Activated T-cell treated with anti-CD3 and anti-CD28 coated beads, Interleukin-2, amount 50 U/mL, for 48 hours (primary cell): Measurements from ENCODE around the gene GRK1.

ENCODE experiments used
- DNase-seq, 2 experiments: peaks; one replicate each; pipeline ENCODE4 v3.0.0-alpha.2; 2020

The GRK1 gene

DNA sequence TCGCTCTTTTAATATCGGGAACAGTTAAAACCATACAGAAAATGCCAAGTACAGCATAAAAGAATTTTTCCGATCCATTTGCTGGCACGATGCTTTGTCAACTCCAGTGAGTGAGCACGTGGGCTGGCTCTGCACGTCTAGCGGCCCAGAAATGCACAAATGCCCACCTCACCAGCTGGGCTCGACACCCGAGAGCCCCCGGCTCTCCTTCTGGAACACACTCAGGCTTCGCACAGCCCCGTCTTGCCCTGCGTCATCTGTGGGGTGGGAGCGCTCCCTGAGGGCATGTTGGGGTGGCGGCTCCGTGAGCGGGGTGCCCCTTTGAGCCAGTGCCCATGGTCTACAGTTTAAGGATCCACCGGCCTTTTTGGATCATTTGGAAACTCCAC is 33.5 kb upstream of the GRK1 start:
- no peak for DNase-seq

DNA sequence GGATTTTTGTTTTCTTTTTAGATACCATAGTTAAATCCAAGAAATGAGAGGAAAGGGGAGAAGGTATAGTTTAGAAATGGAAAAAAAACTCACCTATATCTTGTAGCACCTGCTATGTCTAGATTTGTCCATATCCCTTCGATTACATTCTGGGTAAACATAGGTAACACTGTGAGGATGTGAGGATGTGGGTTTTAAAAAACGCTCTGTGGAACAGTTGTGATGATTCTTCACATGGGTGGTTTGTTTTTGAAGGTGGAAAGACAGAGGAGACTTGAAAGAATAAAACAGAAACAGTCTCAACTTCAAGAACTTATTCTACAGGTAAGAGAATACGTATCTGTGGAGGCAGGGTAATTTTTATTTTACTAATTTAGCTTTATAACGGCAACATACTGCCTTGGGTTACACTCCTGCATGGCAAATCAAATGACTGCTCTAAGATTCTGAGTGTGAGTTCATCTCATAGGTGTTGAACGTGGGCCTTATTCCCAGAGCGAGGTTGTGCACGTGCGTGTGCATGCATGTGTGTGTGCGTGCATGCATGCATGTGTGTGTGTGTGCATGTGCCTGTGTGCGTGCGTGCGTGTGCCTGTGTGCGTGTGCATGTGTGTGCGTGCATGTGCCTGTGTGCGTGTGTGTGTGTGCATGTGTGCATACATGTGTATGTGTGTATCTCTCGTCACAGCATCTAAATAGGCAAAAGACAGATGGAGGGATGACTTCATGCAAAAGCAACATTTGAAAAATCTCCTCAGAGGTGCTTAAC is 32.6 kb upstream of the GRK1 start:
- no peak for DNase-seq

- DNase-seq: no peak
Observed at GRCh38 chr13:113635048-113635420, 32.0 kb upstream of the GRK1 start.

- no peak for DNase-seq
Observed at GRCh38 chr13:113635709-113636108, 31.3 kb upstream of the GRK1 start.

DNA sequence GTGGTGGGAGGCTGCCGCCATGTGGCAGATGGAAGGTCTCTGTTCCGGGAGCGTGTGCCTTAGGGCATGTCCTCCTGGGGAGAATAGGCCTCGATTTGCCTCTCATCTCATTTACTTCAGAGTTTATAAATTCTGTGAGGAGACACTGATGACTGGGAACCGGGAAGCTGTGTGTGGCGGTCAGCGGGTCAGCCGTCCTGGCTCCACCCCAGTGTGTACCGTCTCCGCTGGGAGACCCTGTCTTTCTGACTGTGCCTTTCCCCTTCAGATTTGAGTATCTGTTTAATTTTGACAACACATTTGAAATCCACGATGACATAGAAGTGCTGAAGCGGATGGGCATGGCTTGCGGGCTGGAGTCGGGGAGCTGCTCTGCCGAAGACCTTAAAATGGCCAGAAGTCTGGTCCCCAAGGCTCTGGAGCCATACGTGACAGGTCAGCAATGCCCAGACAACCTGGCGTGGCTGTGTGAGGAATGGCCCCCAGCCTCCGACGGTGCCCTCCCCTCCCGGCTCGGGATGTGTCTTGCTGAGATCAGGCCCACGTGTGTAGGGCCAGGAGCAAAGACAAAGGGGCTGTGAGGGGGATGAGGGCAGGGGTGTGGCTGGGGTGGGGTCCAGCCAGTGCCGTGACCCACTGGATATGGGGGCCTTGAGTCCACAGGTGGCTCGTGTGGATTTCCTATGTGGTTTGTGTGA is 30.6 kb upstream of the GRK1 start:
- no peak for DNase-seq

- no peak for DNase-seq
Observed at GRCh38 chr13:113637262-113638160, 29.5 kb upstream of the GRK1 start.

GRCh38 chr13:113638173-113638746 is 28.8 kb upstream of the GRK1 start:
- DNase-seq: no peak

- DNase-seq: no peak
Observed at GRCh38 chr13:113638806-113639205, 28.2 kb upstream of the GRK1 start.

DNA sequence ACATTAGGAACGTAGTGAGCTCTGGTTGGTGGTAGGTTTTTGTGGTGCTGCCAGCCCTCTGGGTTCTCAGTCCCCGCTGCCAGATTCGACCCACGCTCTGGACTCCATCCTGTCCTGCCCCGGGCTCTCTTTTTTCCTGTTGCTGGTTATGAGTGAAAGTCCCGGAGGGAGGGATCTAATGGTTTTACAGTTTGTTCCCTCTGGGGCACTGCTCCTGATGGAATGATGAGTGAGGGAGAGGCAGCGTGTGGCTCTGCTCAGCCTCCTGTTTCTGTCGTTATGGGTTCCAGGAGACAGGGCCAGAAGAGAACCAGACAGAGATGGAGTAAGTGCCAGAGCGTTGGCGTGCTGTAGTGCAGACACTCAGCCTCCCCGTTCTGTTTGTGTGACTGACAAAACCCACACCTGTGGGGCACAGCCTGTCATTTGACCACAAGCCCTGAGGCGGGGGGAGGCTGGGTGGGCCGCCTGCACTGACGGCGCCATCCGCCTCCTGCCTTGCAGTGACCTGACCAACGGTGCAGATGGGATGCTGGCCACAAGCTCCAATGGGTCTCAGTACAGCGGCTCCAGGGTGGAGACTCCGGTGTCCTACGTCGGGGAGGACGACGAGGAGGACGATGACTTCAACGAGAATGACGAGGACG is 27.3 kb upstream of the GRK1 start:
- DNase-seq: no peak

DNA sequence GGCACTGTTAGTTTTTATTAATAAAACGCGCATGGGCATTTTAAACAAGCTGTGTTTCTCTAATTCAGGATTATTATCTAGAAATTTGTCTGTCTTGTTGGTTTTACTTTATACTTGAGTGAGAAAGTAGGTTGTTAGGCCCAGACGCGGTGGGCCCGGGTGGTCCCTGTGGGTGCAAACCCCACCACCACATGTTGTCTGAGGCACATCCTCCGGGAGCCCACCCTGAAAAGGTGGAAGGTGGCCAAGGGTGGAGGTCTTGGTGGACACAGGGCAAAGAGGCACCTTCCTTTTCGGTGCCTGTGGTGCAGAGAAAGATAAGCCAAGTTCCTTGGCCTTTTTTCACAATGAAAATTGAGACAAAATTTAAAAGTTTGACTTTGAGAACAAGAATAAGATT is 25.6 kb upstream of the GRK1 start:
- DNase-seq: no peak

DNA sequence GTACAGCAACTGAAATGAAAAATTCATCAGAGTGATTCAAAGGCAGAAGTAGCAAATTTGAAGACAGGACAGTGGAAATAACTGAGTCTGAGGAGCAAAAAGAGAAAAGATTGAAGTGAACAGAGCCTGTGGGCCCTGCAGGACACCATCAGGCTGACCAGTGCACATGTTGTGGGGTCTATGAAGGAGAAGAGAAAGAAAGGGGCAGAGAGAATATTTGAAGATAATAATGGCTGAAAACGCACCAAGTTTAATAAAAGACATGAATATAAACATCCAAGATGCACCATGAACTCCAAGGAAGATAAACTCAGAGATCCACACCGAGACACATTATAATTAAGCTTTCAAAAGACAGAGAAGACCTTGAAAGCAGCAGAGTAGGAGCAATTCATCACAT is 24.5 kb upstream of the GRK1 start:
- no peak for DNase-seq

- DNase-seq: no peak
Observed at GRCh38 chr13:113643593-113643992, 23.4 kb upstream of the GRK1 start.

- DNase-seq: no peak
Observed at GRCh38 chr13:113644800-113645199, 22.2 kb upstream of the GRK1 start.

DNA sequence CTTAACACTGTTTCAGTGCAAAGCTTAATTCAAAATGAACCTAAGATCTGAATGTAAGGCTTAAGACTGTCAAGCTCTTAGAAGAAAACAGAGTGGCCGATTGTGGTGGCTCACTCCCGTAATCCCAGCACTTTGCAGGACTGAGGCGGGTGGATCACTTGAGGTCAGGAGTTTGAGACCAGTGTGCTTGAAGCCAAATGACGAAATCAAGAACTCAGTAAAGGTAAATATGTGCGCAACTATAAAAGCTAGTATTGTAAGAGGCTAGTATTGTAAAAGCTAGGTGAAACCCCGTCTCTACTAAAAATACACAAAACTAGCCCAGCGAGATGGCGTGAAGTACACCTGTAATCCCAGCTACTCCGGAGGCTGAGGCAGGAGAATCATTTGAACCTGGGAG is 21.7 kb upstream of the GRK1 start:
- DNase-seq: no peak

- no peak for DNase-seq
Observed at GRCh38 chr13:113646376-113646775, 20.6 kb upstream of the GRK1 start.

GRCh38 chr13:113646921-113647340 is 20.1 kb upstream of the GRK1 start:
- DNase-seq: no peak

DNA sequence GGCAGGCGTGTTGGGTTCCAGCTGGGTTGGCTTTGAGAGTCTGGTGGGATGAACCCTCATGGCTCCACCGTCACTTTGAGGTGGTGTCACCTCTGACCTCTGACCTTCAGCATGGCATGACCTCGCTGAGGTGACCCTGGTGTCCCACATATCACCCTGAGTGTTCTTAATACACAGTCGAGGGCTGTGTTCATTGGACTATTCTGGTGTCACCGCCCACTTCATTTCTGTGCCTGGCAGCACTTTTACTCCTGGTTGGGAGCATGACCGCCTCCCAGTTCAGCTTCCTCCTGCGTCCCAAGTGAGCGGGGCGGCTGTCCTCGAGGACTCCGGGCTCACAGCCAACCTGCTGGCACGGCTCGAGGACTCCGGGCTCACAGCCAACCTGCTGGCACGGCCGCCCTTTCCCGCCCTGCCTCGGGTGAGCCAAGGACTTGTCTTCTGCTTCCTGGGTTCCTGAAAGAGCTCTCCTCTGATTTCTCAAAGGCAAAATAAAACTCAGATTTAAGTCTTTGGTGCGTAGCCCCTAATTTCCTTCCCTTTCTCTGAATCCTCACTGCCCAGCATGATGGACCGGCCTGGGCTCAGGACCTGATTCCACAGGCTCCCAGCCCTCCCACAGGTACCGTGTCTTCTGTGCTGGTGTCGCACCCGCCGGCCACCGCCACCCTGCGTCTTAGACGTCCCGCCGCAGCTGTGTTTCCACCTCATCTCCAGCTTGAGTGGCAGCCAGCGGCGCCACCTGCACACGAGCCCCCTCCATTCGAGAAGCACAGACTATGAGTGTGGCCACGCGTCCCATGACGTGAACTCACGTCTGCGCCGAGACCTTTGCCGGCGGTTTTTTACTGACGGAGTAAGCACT is 19.4 kb upstream of the GRK1 start:
- DNase-seq: no peak

DNA sequence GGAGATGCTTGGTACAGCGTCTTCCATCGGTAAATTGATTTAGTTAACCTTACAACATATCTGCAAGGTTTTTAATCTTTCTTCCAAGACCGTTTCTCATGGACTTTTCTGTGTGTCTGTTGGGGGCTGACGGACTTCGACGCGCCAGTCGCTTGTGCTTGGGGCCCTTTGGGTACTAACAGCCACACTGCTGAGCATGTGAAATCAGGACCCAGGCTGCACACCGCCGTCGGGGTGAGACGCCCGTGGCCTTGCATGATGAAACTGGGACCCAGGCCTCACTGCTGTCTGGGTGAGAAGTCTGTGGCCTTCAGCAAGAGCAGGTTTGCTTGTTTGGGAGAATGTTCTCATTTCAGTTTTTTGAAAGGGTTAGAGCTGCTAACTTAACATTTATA is 18.8 kb upstream of the GRK1 start:
- DNase-seq: no peak

- no peak for DNase-seq
Observed at GRCh38 chr13:113649212-113649611, 17.8 kb upstream of the GRK1 start.

- DNase-seq: no peak
Observed at GRCh38 chr13:113650275-113650674, 16.7 kb upstream of the GRK1 start.

DNA sequence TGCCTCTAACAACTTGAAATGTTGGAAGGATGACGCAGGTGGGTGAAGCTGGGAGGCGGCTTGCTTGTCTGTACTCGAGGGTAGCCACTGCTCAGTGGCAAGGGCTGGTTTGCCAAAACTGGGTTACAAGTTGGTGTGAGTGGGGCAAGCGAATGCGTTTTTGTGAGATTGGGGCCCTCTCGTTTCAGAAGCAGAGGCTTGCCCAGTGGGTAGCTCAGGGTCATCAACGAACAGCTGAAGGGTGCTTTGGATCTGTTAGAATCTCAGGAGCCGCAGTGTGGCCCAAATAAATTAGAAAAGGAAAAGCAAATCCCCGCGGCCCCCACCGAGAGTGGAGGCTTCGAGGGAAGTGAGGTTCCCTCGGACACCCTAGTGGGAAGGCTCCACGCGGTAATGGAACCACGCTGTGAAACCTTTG is 16.3 kb upstream of the GRK1 start:
- DNase-seq: no peak
